Naive thymus-derived CD4-positive, alpha-beta T cell (primary cell): ENCODE results near the gene CDH23. TPM values are rescaled to one million over a fixed set of nuclear protein-coding genes. Genes with fewer than 3 reads are reported as not detected.

Source experiments
- ATAC-seq: fragments of 150-1000 bp; cut with Tn5 transposase; 2 replicates; pipeline ENCODE4 v1.10.0; 2021; ENCODE audit warnings: mild to moderate bottlenecking, moderate library complexity
- CTCF ChIA-PET: fragments of 350-600 bp; sonication (Branson Sonifier 250); formaldehyde crosslinking; loops from one replicate; lab custom pipeline; 2021; ENCODE audit warnings: antibody characterized with exemption; lab: Charles Lee
- POLR2A ChIA-PET: fragments of 350-600 bp; sonication (Branson Sonifier 250); formaldehyde crosslinking; loops from one replicate; lab custom pipeline; 2021; ENCODE audit warnings: antibody characterized with exemption, inconsistent platforms; lab: Charles Lee
- DNase-seq, 9 donors: peaks; one replicate each; pipeline versions ENCODE4 v3.0.0 to v3.0.0-alpha.2; 2020 to 2022; ENCODE audit warnings: mixed read lengths in 1 of 9
- H3K27ac ChIP-seq: one replicate; pipeline ENCODE4 v1.7.0; 2013; ENCODE audit warnings: mild to moderate bottlenecking, low read depth, low read length, moderate library complexity
- H3K27me3 ChIP-seq, 2 donors: one replicate each; pipeline ENCODE4 v1.7.0; 2013; ENCODE audit warnings: low read length in 2 of 2, mild to moderate bottlenecking in 2 of 2, moderate library complexity in 2 of 2; ENCODE audit not compliant: control insufficient read depth in 2 of 2, insufficient read depth in 2 of 2
- H3K36me3 ChIP-seq, 3 experiments: 1 replicate in 2 of 3; 2 replicates in 1 of 3; pipeline ENCODE4 v1.7.0; 2013; ENCODE audit warnings: low read length in 3 of 3, mild to moderate bottlenecking in 3 of 3, moderate library complexity in 1 of 3; ENCODE audit not compliant: insufficient read depth in 3 of 3, control insufficient read depth in 2 of 3
- H3K4me1 ChIP-seq, 2 donors: one replicate each; pipeline ENCODE4 v1.7.0; 2013; ENCODE audit warnings: low read length in 2 of 2, mild to moderate bottlenecking in 2 of 2, moderate library complexity in 1 of 2; ENCODE audit not compliant: control insufficient read depth in 2 of 2, insufficient read depth in 2 of 2
- H3K4me3 ChIP-seq: 2 replicates; pipeline ENCODE4 v1.7.0; 2013; ENCODE audit warnings: mild to moderate bottlenecking, low read length
- H3K9me3 ChIP-seq, 3 experiments: 1 replicate in 2 of 3; 2 replicates in 1 of 3; pipeline ENCODE4 v1.7.0; 2013; ENCODE audit warnings: low read length in 3 of 3; ENCODE audit not compliant: control insufficient read depth in 2 of 3
- H3K27ac Mint-ChIP-seq, 9 donors: one replicate each; pipeline ENCODE4 v1.8.0; 2020 to 2022; ENCODE audit warnings: mixed read lengths in 9 of 9, mild to moderate bottlenecking in 8 of 9, moderate library complexity in 5 of 9, inconsistent platforms in 2 of 9
- H3K27me3 Mint-ChIP-seq, 5 donors: one replicate each; pipeline ENCODE4 v1.8.0; 2021 to 2022; ENCODE audit warnings: mixed read lengths in 5 of 5, mild to moderate bottlenecking in 1 of 5
- H3K36me3 Mint-ChIP-seq, 5 donors: one replicate each; pipeline ENCODE4 v1.8.0; 2020 to 2022; ENCODE audit warnings: mixed read lengths in 5 of 5, mild to moderate bottlenecking in 3 of 5, inconsistent platforms in 1 of 5
- H3K4me1 Mint-ChIP-seq, 7 donors: one replicate each; pipeline ENCODE4 v1.8.0; 2020 to 2022; ENCODE audit warnings: mixed read lengths in 7 of 7, mild to moderate bottlenecking in 3 of 7, inconsistent platforms in 1 of 7
- H3K4me3 Mint-ChIP-seq, 10 donors: one replicate each; pipeline ENCODE4 v1.8.0; 2020 to 2022; ENCODE audit warnings: mild to moderate bottlenecking in 10 of 10, mixed read lengths in 10 of 10, moderate library complexity in 6 of 10, inconsistent platforms in 2 of 10
- H3K9me3 Mint-ChIP-seq, 11 donors: one replicate each; pipeline ENCODE4 v1.8.0; 2020 to 2022; ENCODE audit warnings: mixed read lengths in 11 of 11, mild to moderate bottlenecking in 4 of 11, inconsistent platforms in 1 of 11, moderate library complexity in 1 of 11
- intact Hi-C, 2 donors: fragments of 100-400 bp; cut with micrococcal nuclease; formaldehyde crosslinking; loops; one replicate each; pipeline ENCODE4 v1.15.1; 2023
- polyA plus RNA-seq, 2 donors: library from polyadenylated mRNA; unstranded; fragments of 300-500 nt; fragmentation: Illumina TruSeq; gene quantifications; one replicate each; pipeline ENCODE4 v1.2.3, GENCODE V29; 2021
- total RNA-seq, 6 experiments: library from RNA in 5 of 6; stranded (reverse) in 5 of 6; gene quantifications; 1 replicate in 5 of 6; 2 replicates in 1 of 6; pipeline ENCODE4 v1.2.3 and lab custom pipeline; 2021 to 2026

Gene CDH23
- total and polyA plus RNA-seq, 7 experiments from 2014 or later: 1.1 to 18.3 (median 7.9) TPM

DNA sequence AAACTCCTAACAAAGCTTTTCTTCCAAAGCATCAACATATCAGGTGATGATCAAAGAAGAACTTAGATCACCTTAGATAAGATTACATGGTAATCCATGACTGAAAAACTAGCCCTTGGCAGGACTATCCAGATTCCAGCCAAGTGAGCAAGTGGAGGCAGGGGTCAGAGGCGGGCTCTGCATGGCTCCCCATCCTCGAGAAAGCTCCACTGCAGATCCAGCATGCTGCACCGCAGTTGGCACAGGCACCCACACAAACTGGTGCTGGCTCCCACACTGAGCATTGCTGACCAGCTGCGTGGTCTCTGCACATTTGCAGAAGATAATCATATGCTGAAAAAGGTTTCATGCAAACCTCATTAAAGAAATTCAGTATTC is 444.2 kb downstream of the CDH23 start:
- no peaks in the 10 kb centered on the region for H3K36me3 ChIP-seq
- CTCF ChIA-PET: no interaction called here

DNA sequence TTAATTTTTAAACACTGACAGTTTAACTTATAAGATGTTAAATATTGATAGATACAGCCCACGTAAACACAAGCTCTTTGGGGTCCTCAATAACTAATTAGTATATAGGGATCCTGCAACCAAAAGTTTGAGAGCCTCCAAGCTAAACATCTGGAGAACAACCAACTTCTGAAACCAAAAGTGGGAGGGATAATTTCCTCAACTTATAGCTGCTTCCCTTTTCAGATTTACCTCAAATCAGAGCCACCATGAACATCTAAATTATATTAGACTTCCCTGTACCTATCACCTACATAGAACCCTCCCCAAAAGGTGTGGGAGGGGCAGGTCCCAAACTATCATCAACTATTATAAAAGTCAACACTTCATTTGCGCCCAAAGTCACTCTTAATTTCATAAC is 445.7 kb downstream of the CDH23 start:
- ChIA-PET CTCF (interaction anchor here (1.3 kb wide), 1 partner anchor 76 kb away, joined by 4 read pairs; no protein-coding TSS in a partner anchor), POLR2A (interaction anchor here (0.6 kb wide), 1 partner anchor 134 kb away, joined by 3 read pairs; no protein-coding TSS in a partner anchor)
- no peaks in the 10 kb centered on the region for H3K9me3 ChIP-seq
- H3K4me1 ChIP-seq: peaks cover 0 to 18% of the 10 kb centered on the region in 2 donors
- H3K9me3 Mint-ChIP-seq: no peaks in the 10 kb centered on the region
- ATAC-seq (no peak), DNase-seq (no peak)
- no peaks in the 10 kb centered on the region for H3K27me3 Mint-ChIP-seq
- intact Hi-C loops: no loop called here
- H3K4me1 Mint-ChIP-seq: peaks cover 40 to 87% (median 78%) of the 10 kb centered on the region in 7 donors
- H3K27ac Mint-ChIP-seq: no peak overlapping the region
- no peak overlapping the region for H3K4me3 ChIP-seq
- H3K27me3 ChIP-seq: no peaks in the 10 kb centered on the region
- H3K27ac ChIP-seq: no peak overlapping the region
- H3K4me3 Mint-ChIP-seq: no peak overlapping the region
- peaks cover 0 to 11% (median 4%) of the 10 kb centered on the region in 5 donors for H3K36me3 Mint-ChIP-seq
- no peaks in the 10 kb centered on the region for H3K36me3 ChIP-seq

More for the DNA sequence above, 444.2 kb downstream of the CDH23 start:
- H3K27me3 Mint-ChIP-seq: no peaks in the 10 kb centered on the region
- H3K4me1 ChIP-seq: peaks cover 5 to 21% of the 10 kb centered on the region in 2 donors
- peak overlapping the region in 1 of 10 donors; percentile 41 for H3K4me3 Mint-ChIP-seq
- H3K36me3 Mint-ChIP-seq: peaks cover 0 to 10% (median 4%) of the 10 kb centered on the region in 5 donors
- H3K9me3 ChIP-seq: no peaks in the 10 kb centered on the region
- H3K4me3 ChIP-seq: no peak overlapping the region
- ATAC-seq: no peak
- no peak overlapping the region for H3K27ac ChIP-seq
- H3K9me3 Mint-ChIP-seq: no peaks in the 10 kb centered on the region
- no peaks in the 10 kb centered on the region for H3K27me3 ChIP-seq
- POLR2A ChIA-PET: interaction anchor here (0.5 to 2.4 kb wide), 3 partner anchors 10 to 1789 kb away, joined by 3 to 10 read pairs (median 4); partner anchors contain the start of gene PSAP
- DNase-seq: no peak
- no peak overlapping the region for H3K27ac Mint-ChIP-seq
- intact Hi-C loops: no loop called here
- H3K4me1 Mint-ChIP-seq: peaks cover 49 to 91% (median 83%) of the 10 kb centered on the region in 7 donors

DNA sequence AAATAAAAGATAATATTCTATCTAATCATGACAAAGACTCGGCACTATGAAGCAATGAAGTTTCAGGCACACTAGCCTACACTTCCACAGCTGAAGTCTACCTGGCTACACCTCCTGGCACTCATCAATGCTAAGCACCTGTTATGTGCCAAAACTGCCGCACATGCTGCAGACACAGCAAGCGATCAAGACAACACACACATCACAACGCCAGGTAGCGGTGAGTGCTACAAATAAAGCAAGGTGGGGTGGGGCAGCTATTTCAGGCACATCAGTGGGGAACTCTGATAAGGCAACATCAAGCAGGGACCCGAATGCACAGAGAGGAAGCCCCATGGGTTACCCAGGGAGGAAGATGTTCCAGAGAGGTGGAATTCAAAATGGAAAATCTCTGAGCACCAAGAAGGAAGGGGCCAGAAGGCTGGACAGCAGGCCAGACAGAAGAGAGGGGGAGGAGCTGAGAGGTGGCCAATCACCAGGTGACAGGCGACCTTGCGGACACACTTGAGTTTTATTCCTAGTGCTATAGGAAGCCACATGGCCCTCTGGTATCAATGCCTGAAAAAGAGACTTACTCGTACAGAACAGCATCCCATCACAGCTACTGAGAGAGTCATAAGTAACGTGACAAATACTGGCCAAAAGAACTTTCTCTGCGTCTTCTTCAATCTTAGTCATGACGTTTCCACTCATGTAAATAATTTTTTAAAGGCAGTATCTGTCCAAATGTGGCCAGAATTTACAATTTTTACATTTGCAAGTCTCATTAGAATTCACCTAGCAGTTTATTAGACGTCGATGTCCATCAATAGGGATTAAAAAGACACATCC is 446.4 kb downstream of the CDH23 start:
- Mint-ChIP-seq H3K4me1 (peaks cover 39 to 87% (median 78%) of the 10 kb centered on the region in 7 donors), H3K36me3 (peaks cover 0 to 7% (median 4%) of the 10 kb centered on the region in 5 donors), H3K27me3 (no peaks in the 10 kb centered on the region), H3K9me3 (no peaks in the 10 kb centered on the region), H3K4me3 (peak overlapping the region in 3 of 10 donors; percentile 4 to 48 (median 17)), H3K27ac (no peak overlapping the region)
- H3K27me3 ChIP-seq: no peaks in the 10 kb centered on the region
- intact Hi-C loops: no loop called here
- ChIA-PET POLR2A (no interaction called here), CTCF (interaction anchor here (0.7 to 1.3 kb wide), 2 partner anchors 76 to 1081 kb away, joined by 3 to 4 read pairs; no protein-coding TSS in a partner anchor)
- ATAC-seq (no peak), DNase-seq (no peak)
- no peak overlapping the region for H3K4me3 ChIP-seq
- no peaks in the 10 kb centered on the region for H3K36me3 ChIP-seq
- no peaks in the 10 kb centered on the region for H3K9me3 ChIP-seq
- no peak overlapping the region for H3K27ac ChIP-seq
- peaks cover 2 to 17% of the 10 kb centered on the region in 2 donors for H3K4me1 ChIP-seq

DNA sequence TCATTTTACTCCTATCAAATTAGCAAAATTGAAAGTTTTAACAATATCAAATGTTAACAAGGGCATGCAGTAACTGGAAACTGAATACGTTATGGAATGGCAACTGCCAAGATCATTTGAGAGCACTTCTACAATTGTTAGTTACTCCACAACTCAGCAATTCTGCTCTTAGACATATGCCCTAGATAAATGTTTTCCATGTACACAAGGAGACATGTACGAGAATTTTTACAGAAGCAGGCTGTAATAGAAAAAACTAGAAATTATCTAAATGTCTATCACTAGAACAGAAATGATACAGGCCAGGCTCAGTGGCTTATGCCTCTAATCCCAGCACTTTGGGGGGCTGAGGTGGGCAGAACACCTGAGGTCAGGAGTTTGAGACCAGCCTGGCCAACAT is 447.4 kb downstream of the CDH23 start:
- ChIA-PET POLR2A (no interaction called here), CTCF (interaction anchor here (0.7 kb wide), 1 partner anchor 1082 kb away, joined by 3 read pairs; no protein-coding TSS in a partner anchor)
- no peaks in the 10 kb centered on the region for H3K27me3 Mint-ChIP-seq
- no peaks in the 10 kb centered on the region for H3K9me3 Mint-ChIP-seq
- Histone ChIP-seq H3K4me3 (no peak overlapping the region), H3K27ac (no peak overlapping the region), H3K27me3 (no peaks in the 10 kb centered on the region), H3K4me1 (peaks cover 3 to 24% of the 10 kb centered on the region in 2 donors), H3K9me3 (no peaks in the 10 kb centered on the region), H3K36me3 (no peaks in the 10 kb centered on the region)
- H3K36me3 Mint-ChIP-seq: peaks cover 0 to 7% (median 4%) of the 10 kb centered on the region in 5 donors
- H3K4me1 Mint-ChIP-seq: peaks cover 39 to 87% (median 78%) of the 10 kb centered on the region in 7 donors
- DNase-seq: no peak
- ATAC-seq: no peak
- H3K4me3 Mint-ChIP-seq: peak overlapping the region in 1 of 10 donors; percentile 4
- intact Hi-C loops: no loop called here
- no peak overlapping the region for H3K27ac Mint-ChIP-seq

DNA sequence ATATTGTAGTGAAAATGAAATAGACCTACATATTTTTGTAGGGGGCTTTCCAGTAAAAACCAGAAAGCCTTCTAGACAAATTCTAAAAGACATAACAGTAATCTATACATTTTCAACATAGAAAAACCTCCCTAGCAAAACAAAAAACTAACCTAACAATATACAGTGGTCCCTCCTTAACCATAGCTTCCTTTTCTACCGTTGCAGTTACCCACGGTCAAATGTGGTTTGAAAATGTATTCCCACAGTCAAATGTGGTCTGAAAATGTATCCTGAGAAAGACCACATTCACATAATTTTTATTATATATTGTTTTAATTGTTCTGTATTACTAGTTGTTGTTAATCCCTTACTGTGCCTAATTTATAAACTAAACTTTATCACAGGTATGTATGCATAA is 448.0 kb downstream of the CDH23 start:
- H3K4me1 Mint-ChIP-seq: peaks cover 42 to 87% (median 83%) of the 10 kb centered on the region in 7 donors
- no peaks in the 10 kb centered on the region for H3K36me3 ChIP-seq
- ChIA-PET POLR2A (interaction anchor here (0.8 kb wide), 1 partner anchor 7 kb away, joined by 3 read pairs; no protein-coding TSS in a partner anchor), CTCF (no interaction called here)
- intact Hi-C loops: no loop called here
- ATAC-seq: no peak
- H3K9me3 ChIP-seq: no peaks in the 10 kb centered on the region
- peak overlapping the region in 1 of 9 donors; percentile 75 for H3K27ac Mint-ChIP-seq
- no peaks in the 10 kb centered on the region for H3K27me3 ChIP-seq
- H3K9me3 Mint-ChIP-seq: no peaks in the 10 kb centered on the region
- no peak for DNase-seq
- peaks cover 0 to 7% (median 4%) of the 10 kb centered on the region in 5 donors for H3K36me3 Mint-ChIP-seq
- no peaks in the 10 kb centered on the region for H3K27me3 Mint-ChIP-seq
- peak overlapping the region in 2 of 10 donors; percentile 11 to 27 for H3K4me3 Mint-ChIP-seq
- H3K27ac ChIP-seq: no peak overlapping the region
- peaks cover 7 to 24% of the 10 kb centered on the region in 2 donors for H3K4me1 ChIP-seq
- no peak overlapping the region for H3K4me3 ChIP-seq

DNA sequence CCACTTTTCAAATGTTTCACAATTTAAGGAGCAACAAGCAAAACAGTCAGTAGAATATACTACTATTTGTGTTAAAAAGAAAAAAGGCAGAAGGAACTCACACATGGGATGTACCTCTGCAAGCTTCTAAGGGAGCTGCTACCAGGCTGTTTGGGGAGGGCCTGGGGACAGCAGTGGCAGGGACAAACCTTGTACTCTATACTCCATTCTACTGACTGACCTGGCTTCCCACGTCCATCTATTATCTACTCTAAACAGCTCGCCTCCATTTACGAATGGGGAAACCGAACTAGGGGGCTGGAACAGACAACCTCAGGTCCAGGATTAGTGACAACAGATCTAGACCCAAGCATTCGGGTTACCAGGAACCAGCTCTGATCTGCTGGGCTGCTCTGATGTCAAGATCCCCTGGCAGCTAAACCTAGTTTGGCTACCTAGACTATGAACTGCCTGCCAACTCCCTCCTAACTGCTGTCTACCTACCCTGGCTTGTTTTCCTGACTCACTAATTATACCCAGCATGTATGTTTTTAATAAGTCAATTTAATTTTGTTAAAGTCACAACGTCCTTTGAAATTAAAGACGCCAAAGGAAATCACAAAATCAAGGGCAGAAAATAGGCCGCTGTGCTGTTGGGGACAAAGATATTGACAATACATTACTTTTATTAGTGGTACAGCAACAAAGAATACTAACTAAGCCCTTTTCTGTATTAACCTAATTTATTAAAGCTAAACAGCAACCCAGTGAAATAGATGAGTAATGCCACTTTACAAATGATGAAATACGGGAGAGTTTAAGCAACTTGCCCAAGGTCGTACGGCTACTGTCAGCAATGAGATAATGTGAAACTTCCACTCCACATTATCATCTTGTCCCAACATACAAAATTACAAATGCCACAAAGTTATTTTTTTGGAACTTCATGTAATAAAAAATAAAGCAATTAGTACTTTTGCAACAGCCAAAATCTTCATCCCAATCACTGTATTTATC is 449.0 kb downstream of the CDH23 start:
- no peaks in the 10 kb centered on the region for H3K27me3 Mint-ChIP-seq
- intact Hi-C loops: no loop called here
- H3K27ac ChIP-seq: no peak overlapping the region

More for the DNA sequence above, 449.0 kb downstream of the CDH23 start:
- ATAC-seq: no peak
- ChIA-PET POLR2A (interaction anchor here (0.7 to 1.0 kb wide), 3 partner anchors 8 to 131 kb away, joined by 3 to 5 read pairs (median 3); no protein-coding TSS in a partner anchor), CTCF (interaction anchor here (0.6 kb wide), 1 partner anchor 51 kb away, joined by 3 read pairs; no protein-coding TSS in a partner anchor)
- Mint-ChIP-seq H3K4me1 (peaks cover 47 to 87% (median 81%) of the 10 kb centered on the region in 7 donors), H3K27ac (peak overlapping the region in 2 of 9 donors; percentile 4 to 49), H3K36me3 (peaks cover 0 to 7% (median 7%) of the 10 kb centered on the region in 5 donors), H3K9me3 (no peaks in the 10 kb centered on the region), H3K4me3 (peak overlapping the region in 3 of 10 donors; percentile 9 to 27 (median 18))
- H3K27me3 ChIP-seq: no peaks in the 10 kb centered on the region
- no peaks in the 10 kb centered on the region for H3K9me3 ChIP-seq
- DNase-seq: no peak
- H3K4me1 ChIP-seq: peaks cover 14 to 19% of the 10 kb centered on the region in 2 donors
- no peak overlapping the region for H3K4me3 ChIP-seq
- peaks cover 0 to 3% (median 0%) of the 10 kb centered on the region in 3 experiments for H3K36me3 ChIP-seq
